Activated CD8-positive, alpha-beta T cell treated with anti-CD3 and anti-CD28 coated beads, Interleukin-2, amount 10 ng/mL, durations not matched to agents 7 days and 5 days (primary cell): ENCODE data around the gene GABPB1. TPM values are rescaled to one million over a fixed set of nuclear protein-coding genes. Genes with fewer than 3 reads are reported as not detected.
A peak's percentile ranks its signal among the peaks of the same experiment; 100 is the strongest.

Source experiments
- ATAC-seq: fragments of 150-1000 bp; cut with Tn5 transposase; one replicate; pipeline ENCODE4 v1.10.0; 2021; ENCODE audit warnings: moderate library complexity
- CTCF ChIA-PET: fragments of 350-600 bp; sonication (Branson Sonifier 250); formaldehyde crosslinking; loops from one replicate; lab custom pipeline; 2021; ENCODE audit warnings: antibody characterized with exemption; lab: Charles Lee
- POLR2A ChIA-PET: fragments of 350-600 bp; sonication (Branson Sonifier 250); formaldehyde crosslinking; loops from one replicate; lab custom pipeline; 2021; ENCODE audit warnings: antibody characterized with exemption; lab: Charles Lee
- DNase-seq: peaks from one replicate; pipeline ENCODE4 v3.0.0-alpha.2; 2020
- H3K27ac Mint-ChIP-seq: one replicate; pipeline ENCODE4 v1.8.0; 2021; ENCODE audit warnings: mild to moderate bottlenecking, mixed read lengths
- H3K27me3 Mint-ChIP-seq: one replicate; pipeline ENCODE4 v1.8.0; 2021; ENCODE audit warnings: low read depth, mixed read lengths
- H3K36me3 Mint-ChIP-seq: one replicate; pipeline ENCODE4 v1.8.0; 2021; ENCODE audit warnings: low read depth, mixed read lengths
- H3K4me1 Mint-ChIP-seq: one replicate; pipeline ENCODE4 v1.8.0; 2021; ENCODE audit warnings: low read depth, mixed read lengths
- H3K4me3 Mint-ChIP-seq: one replicate; pipeline ENCODE4 v1.8.0; 2021; ENCODE audit warnings: mild to moderate bottlenecking, mixed read lengths
- H3K9me3 Mint-ChIP-seq: one replicate; pipeline ENCODE4 v1.8.0; 2022; ENCODE audit warnings: mixed read lengths; ENCODE audit not compliant: insufficient read depth
- total RNA-seq, 2 experiments: library from RNA; stranded (reverse); gene quantifications; one replicate each; pipeline ENCODE4 v1.2.3, GENCODE V29; 2021

Gene GABPB1
- total RNA-seq, 2 experiments from 2014 or later: 33.5 to 35.2 TPM

- no peak for DNase-seq
- Mint-ChIP-seq H3K27me3 (no peaks in the 10 kb centered on the region), H3K4me1 (peaks cover 11% of the 10 kb centered on the region), H3K4me3 (no peak overlapping the region), H3K36me3 (peaks cover 13% of the 10 kb centered on the region), H3K9me3 (no peaks in the 10 kb centered on the region), H3K27ac (no peak overlapping the region)
- ATAC-seq: no peak
- ChIA-PET CTCF (no interaction called here), POLR2A (interaction anchor here (5.9 kb wide), 1 partner anchor 11 kb away, joined by 23 read pairs; the partner anchor contains the start of gene GABPB1)
Observed at GRCh38 chr15:50344006-50344464, 11.0 kb downstream of the GABPB1 start.

GRCh38 chr15:50341616-50342136, 13.3 kb downstream of the GABPB1 start:
- Mint-ChIP-seq H3K27me3 (no peaks in the 10 kb centered on the region), H3K36me3 (peaks cover 12% of the 10 kb centered on the region), H3K27ac (no peak overlapping the region), H3K4me1 (peaks cover 7% of the 10 kb centered on the region), H3K9me3 (no peaks in the 10 kb centered on the region), H3K4me3 (no peak overlapping the region)
- no peak for ATAC-seq
- ChIA-PET POLR2A (interaction anchor here (5.9 kb wide), 1 partner anchor 13 kb away, joined by 23 read pairs; the partner anchor contains the start of gene GABPB1), CTCF (no interaction called here)
- no peak for DNase-seq

GRCh38 chr15:50340416-50340815, 14.6 kb downstream of the GABPB1 start:
- Mint-ChIP-seq H3K9me3 (no peaks in the 10 kb centered on the region), H3K36me3 (peaks cover 12% of the 10 kb centered on the region), H3K27ac (no peak overlapping the region), H3K27me3 (no peaks in the 10 kb centered on the region), H3K4me1 (peaks cover 6% of the 10 kb centered on the region), H3K4me3 (no peak overlapping the region)
- DNase-seq: no peak
- no peak for ATAC-seq
- ChIA-PET CTCF (interaction anchor here (2.8 to 3.0 kb wide), 2 partner anchors 11 to 25 kb away, joined by 11 to 22 read pairs; no protein-coding TSS in a partner anchor), POLR2A (interaction anchor here (0.7 to 3.4 kb wide), 3 partner anchors 14 to 732 kb away, joined by 3 to 18 read pairs (median 3); partner anchors contain the start of gene GABPB1)

GRCh38 chr15:50339717-50340116, 15.3 kb downstream of the GABPB1 start:
- H3K27ac Mint-ChIP-seq: no peak overlapping the region

GRCh38 chr15:50335251-50335650, 19.7 kb downstream of the GABPB1 start:
- H3K27me3 Mint-ChIP-seq: no peaks in the 10 kb centered on the region
- no peak overlapping the region for H3K27ac Mint-ChIP-seq
- ChIA-PET CTCF (interaction anchor here (1.3 kb wide), 1 partner anchor 19 kb away, joined by 4 read pairs; no protein-coding TSS in a partner anchor), POLR2A (no interaction called here)
- H3K36me3 Mint-ChIP-seq: peaks cover 12% of the 10 kb centered on the region
- DNase-seq: no peak
- no peak for ATAC-seq
- no peaks in the 10 kb centered on the region for H3K9me3 Mint-ChIP-seq
- H3K4me3 Mint-ChIP-seq: no peak overlapping the region
- peaks cover 19% of the 10 kb centered on the region for H3K4me1 Mint-ChIP-seq

More at GRCh38 chr15:50339717-50340116, 15.3 kb downstream of the GABPB1 start:
- Mint-ChIP-seq H3K4me1 (peaks cover 13% of the 10 kb centered on the region), H3K9me3 (no peaks in the 10 kb centered on the region), H3K36me3 (peaks cover 11% of the 10 kb centered on the region), H3K27me3 (no peaks in the 10 kb centered on the region), H3K4me3 (no peak overlapping the region)
- CTCF ChIA-PET: interaction anchor here (2.8 to 3.0 kb wide), 2 partner anchors 11 to 24 kb away, joined by 11 to 22 read pairs; no protein-coding TSS in a partner anchor
- POLR2A ChIA-PET: interaction anchor here (3.4 kb wide), 1 partner anchor 15 kb away, joined by 18 read pairs; the partner anchor contains the start of gene GABPB1
- DNase-seq: no peak
- ATAC-seq: no peak

- H3K4me3 Mint-ChIP-seq: no peak overlapping the region
- DNase-seq: no peak
- ATAC-seq: no peak
- ChIA-PET POLR2A (no interaction called here), CTCF (no interaction called here)
- no peaks in the 10 kb centered on the region for H3K27me3 Mint-ChIP-seq
- peaks cover 14% of the 10 kb centered on the region for H3K4me1 Mint-ChIP-seq
- H3K36me3 Mint-ChIP-seq: peaks cover 6% of the 10 kb centered on the region
- no peak overlapping the region for H3K27ac Mint-ChIP-seq
- no peaks in the 10 kb centered on the region for H3K9me3 Mint-ChIP-seq
Observed at GRCh38 chr15:50333229-50333628, 21.8 kb downstream of the GABPB1 start.

- peaks cover 14% of the 10 kb centered on the region for H3K4me1 Mint-ChIP-seq
- DNase-seq (no peak), ATAC-seq (no peak)
- CTCF ChIA-PET: no interaction called here
- POLR2A ChIA-PET: interaction anchor here (0.6 kb wide), 1 partner anchor 18 kb away, joined by 3 read pairs; no protein-coding TSS in a partner anchor
- H3K27me3 Mint-ChIP-seq: no peaks in the 10 kb centered on the region
- H3K36me3 Mint-ChIP-seq: peaks cover 6% of the 10 kb centered on the region
- H3K27ac Mint-ChIP-seq: no peak overlapping the region
- no peaks in the 10 kb centered on the region for H3K9me3 Mint-ChIP-seq
- H3K4me3 Mint-ChIP-seq: no peak overlapping the region
Observed at GRCh38 chr15:50330921-50331320, 24.1 kb downstream of the GABPB1 start.

GRCh38 chr15:50328116-50328515, 26.9 kb downstream of the GABPB1 start:
- ChIA-PET POLR2A (interaction anchor here (0.6 to 2.8 kb wide), 2 partner anchors 27 to 80 kb away, joined by 3 to 10 read pairs; partner anchors contain the start of gene GABPB1), CTCF (interaction anchor here (0.6 to 0.9 kb wide), 2 partner anchors 12 to 310 kb away, joined by 3 to 4 read pairs; no protein-coding TSS in a partner anchor)
- DNase-seq (no peak), ATAC-seq (no peak)
- no peak overlapping the region for H3K27ac Mint-ChIP-seq
- no peaks in the 10 kb centered on the region for H3K36me3 Mint-ChIP-seq
- no peaks in the 10 kb centered on the region for H3K9me3 Mint-ChIP-seq
- H3K27me3 Mint-ChIP-seq: no peaks in the 10 kb centered on the region
- H3K4me3 Mint-ChIP-seq: no peak overlapping the region
- peaks cover 2% of the 10 kb centered on the region for H3K4me1 Mint-ChIP-seq

- ChIA-PET CTCF (interaction anchor here (1.0 to 1.4 kb wide), 2 partner anchors 30 to 139 kb away, joined by 3 read pairs; partner anchors contain the start of gene SLC27A2), POLR2A (no interaction called here)
- DNase-seq (no peak), ATAC-seq (no peak)
- Mint-ChIP-seq H3K4me3 (no peak overlapping the region), H3K9me3 (no peaks in the 10 kb centered on the region), H3K27me3 (no peaks in the 10 kb centered on the region), H3K36me3 (peaks cover 3% of the 10 kb centered on the region), H3K4me1 (peaks cover 17% of the 10 kb centered on the region), H3K27ac (no peak overlapping the region)
Observed at GRCh38 chr15:50321680-50322210, 33.3 kb downstream of the GABPB1 start.

GRCh38 chr15:50320504-50320903, 34.5 kb downstream of the GABPB1 start:
- no peak for ATAC-seq
- H3K9me3 Mint-ChIP-seq: no peaks in the 10 kb centered on the region
- no peak overlapping the region for H3K4me3 Mint-ChIP-seq
- POLR2A ChIA-PET: no interaction called here
- CTCF ChIA-PET: interaction anchor here (1.4 kb wide), 1 partner anchor 138 kb away, joined by 3 read pairs; the partner anchor contains the start of gene SLC27A2
- H3K36me3 Mint-ChIP-seq: peaks cover 3% of the 10 kb centered on the region
- DNase-seq: no peak
- no peaks in the 10 kb centered on the region for H3K27me3 Mint-ChIP-seq
- H3K27ac Mint-ChIP-seq: no peak overlapping the region
- peaks cover 17% of the 10 kb centered on the region for H3K4me1 Mint-ChIP-seq

GRCh38 chr15:50318697-50319096, 36.3 kb downstream of the GABPB1 start:
- POLR2A ChIA-PET: interaction anchor here (0.9 to 2.5 kb wide), 3 partner anchors 33 to 37 kb away, joined by 3 to 10 read pairs (median 8); partner anchors contain the start of gene GABPB1

More at GRCh38 chr15:50318697-50319096, 36.3 kb downstream of the GABPB1 start:
- ATAC-seq: no peak
- CTCF ChIA-PET: interaction anchor here (0.8 to 1.1 kb wide), 2 partner anchors 56 to 316 kb away, joined by 3 to 6 read pairs; no protein-coding TSS in a partner anchor
- H3K27me3 Mint-ChIP-seq: no peaks in the 10 kb centered on the region
- H3K27ac Mint-ChIP-seq: peak overlapping the region; percentile 82
- H3K36me3 Mint-ChIP-seq: peaks cover 3% of the 10 kb centered on the region
- peaks cover 17% of the 10 kb centered on the region for H3K4me1 Mint-ChIP-seq
- DNase-seq: no peak
- peak overlapping the region; percentile 52 for H3K4me3 Mint-ChIP-seq
- no peaks in the 10 kb centered on the region for H3K9me3 Mint-ChIP-seq
